ENCODE results near the gene ALOX5. TPM values are rescaled to one million over a fixed set of nuclear protein-coding genes. Genes with fewer than 3 reads are reported as not detected.
"Not testable (repeated sequence)": the region's sequence is repeated elsewhere in the genome, so short reads cannot be mapped to it uniquely, and the experiment has no call there.

Gene ALOX5
- total and polyA plus RNA-seq, 2 of the 4 experiments (the other 2 are of a cell fraction), result not detected

DNA sequence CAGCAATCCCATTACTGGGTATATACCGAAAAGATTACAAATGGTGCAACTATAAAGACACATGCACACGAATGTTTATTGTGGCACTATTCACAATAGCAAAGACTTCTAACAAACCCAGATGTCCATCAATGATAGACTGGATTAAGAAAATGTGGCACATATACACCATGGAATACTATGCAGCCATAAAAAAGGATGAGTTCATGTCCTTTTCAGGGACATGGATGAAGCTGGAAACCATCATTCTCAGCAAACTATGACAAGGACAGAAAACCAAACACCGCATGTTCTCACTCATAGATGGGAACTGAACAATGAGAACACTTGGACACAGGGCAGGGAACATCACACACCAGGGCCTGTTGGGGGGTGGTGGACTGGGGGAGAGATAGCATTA, 6.4 kb upstream of the ALOX5 start:
- H2BK15ac ChIP-seq (ENCODE audit: low read depth, low read length); BruUV-seq (replicated peaks): not testable (repeated sequence)

More for the DNA sequence above, 6.4 kb upstream of the ALOX5 start:
- H4K91ac ChIP-seq (ENCODE audit: insufficient read depth, low read depth, low read length); H3K4me3 ChIP-seq (ENCODE audit: insufficient read depth, low read depth, low read length); H3K4me1 ChIP-seq (ENCODE audit: control insufficient read depth, insufficient read depth, low read length); H3K9me3 ChIP-seq (ENCODE audit: control insufficient read depth, insufficient read depth, low read length); H4K5ac ChIP-seq (ENCODE audit: low read depth, low read length); H3K4ac ChIP-seq (ENCODE audit: low read depth, low read length); DNase-seq; H3K18ac ChIP-seq (ENCODE audit: low read depth, low read length); POLR2A ChIA-PET (ENCODE audit: unreplicated experiment); H2AFZ ChIP-seq (replicated peaks; ENCODE audit: low read length, poor library complexity); H3K4me2 ChIP-seq (ENCODE audit: low read depth, low read length); H4K8ac ChIP-seq (ENCODE audit: low read depth in 2 of 2, low read length in 2 of 2); H3K23ac ChIP-seq (ENCODE audit: low read depth, low read length); in situ Hi-C loops (cut with MboI; ENCODE audit: low sequenced_read_pairs); H3K9me1 ChIP-seq (ENCODE audit: insufficient read depth, low read length); CTCF ChIA-PET; H2AK5ac ChIP-seq (ENCODE audit: low read depth, low read length); intact Hi-C loops (cut with micrococcal nuclease); H3K9ac ChIP-seq (ENCODE audit: low read depth, low read length); H2BK120ac ChIP-seq (ENCODE audit: low read depth, low read length); H3K14ac ChIP-seq (replicated peaks; ENCODE audit: low read depth, low read length); H3K36me3 ChIP-seq (ENCODE audit: control insufficient read depth, insufficient read depth, low read length); H2BK5ac ChIP-seq (ENCODE audit: low read depth, low read length, poor library complexity, severe bottlenecking); H3K27ac ChIP-seq (ENCODE audit: insufficient read depth, low read length); H3K27me3 ChIP-seq (ENCODE audit: control insufficient read depth, insufficient read depth, low read length); H2BK20ac ChIP-seq (ENCODE audit: low read depth, low read length); H3K79me1 ChIP-seq (ENCODE audit: low read depth in 1 of 2, low read length in 2 of 2); H2AK9ac ChIP-seq (replicated peaks; ENCODE audit: low read depth, low read length, poor library complexity); H3K56ac ChIP-seq (ENCODE audit: extremely low read depth, insufficient read depth, low read length); ATAC-seq (ENCODE audit: low read depth); dilution Hi-C loops (cut with HindIII; ENCODE audit: low sequenced_read_pairs, unreplicated experiment); H4K20me1 ChIP-seq (ENCODE audit: insufficient read depth, low read length): not testable (repeated sequence)
- no CpG with 5 or more reads among the region's 3 CpGs for WGBS, 2 experiments (ENCODE audit: extremely low coverage in 2 of 2, insufficient read length in 1 of 2)

Measured in IMR-90 (cell line).